A204.1 (cell line): ENCODE results near the gene KERA.

Experiments
- FAIRE-seq: peaks from 2 replicates; lab custom pipeline; 2012; peaks lifted over from hg19 to GRCh38; lab: Jason Lieb, UNC

The KERA gene

DNA sequence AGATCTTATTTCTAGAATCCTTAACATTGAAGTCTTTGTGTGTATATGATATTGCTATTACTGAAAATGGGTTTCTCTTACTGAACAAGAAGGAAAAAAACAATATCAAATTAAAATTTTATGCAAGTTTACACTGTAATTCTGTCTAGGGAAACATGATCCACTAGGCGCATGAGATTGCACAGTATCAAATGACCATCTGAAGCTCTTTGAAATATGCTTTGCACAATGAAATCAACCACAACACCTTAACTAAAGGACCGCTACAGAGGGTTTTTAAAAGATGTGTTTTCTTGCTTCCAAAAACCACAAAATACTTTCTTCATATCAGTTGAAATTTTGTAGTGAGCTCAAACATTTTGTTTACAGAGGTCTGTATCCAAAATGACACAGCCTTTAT is 15.1 kb upstream of the KERA start:
- no peak for FAIRE-seq

- no peak for FAIRE-seq
These were observed 13.1 kb upstream of the KERA start for GRCh38 chr12:91070936-91071335.

- no peak for FAIRE-seq
These were observed 7.6 kb upstream of the KERA start for GRCh38 chr12:91065396-91065795.

GRCh38 chr12:91064640-91065039 is 6.8 kb upstream of the KERA start:
- FAIRE-seq = no peak

- FAIRE-seq = no peak
These were observed 3.3 kb upstream of the KERA start for GRCh38 chr12:91061091-91061490.

GRCh38 chr12:91059211-91059610 is 1.4 kb upstream of the KERA start:
- FAIRE-seq = no peak

DNA sequence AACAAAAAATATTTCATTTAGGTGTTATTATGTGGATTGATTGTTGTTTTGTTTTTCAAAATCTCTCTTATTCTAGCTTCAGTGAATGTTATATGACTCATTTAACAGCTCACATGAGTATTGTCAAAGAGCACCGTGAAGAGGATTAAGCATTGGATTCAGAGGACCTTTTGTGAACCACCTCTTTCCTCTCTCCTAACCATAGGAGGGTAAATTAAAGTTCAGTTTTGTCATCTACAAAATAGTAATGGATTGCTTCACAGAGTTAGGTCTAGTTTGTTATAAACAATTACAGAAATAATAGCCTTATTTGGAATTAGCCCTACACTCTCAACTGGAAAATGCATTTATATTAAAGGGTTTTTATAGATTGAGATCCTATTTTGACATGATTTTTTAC is 962 bp upstream of the KERA start:
- FAIRE-seq = no peak

DNA sequence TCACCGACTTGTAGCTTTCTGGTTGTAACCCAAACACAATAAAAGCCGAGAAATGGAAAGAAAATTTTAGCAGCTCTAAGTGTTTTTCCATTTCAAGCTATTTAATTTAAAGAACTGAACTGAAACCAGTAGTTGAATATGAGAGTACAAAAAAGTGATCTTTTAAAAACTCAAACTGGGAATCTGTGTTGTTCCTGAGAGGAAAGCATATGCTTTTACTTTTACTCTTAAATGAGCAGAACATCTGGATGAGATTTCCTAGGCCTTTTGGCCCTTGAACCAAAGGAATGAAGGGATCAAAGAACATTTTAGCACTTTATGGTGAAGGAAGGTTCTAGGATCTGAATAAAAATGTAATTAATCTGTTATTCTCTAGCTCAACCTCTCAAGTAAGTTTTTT is 1.3 kb downstream of the KERA start:
- no peak for FAIRE-seq

GRCh38 chr12:91055976-91056375 is 1.8 kb downstream of the KERA start:
- FAIRE-seq = no peak

GRCh38 chr12:91053951-91054715 is 3.7 kb downstream of the KERA start:
- FAIRE-seq = no peak

DNA sequence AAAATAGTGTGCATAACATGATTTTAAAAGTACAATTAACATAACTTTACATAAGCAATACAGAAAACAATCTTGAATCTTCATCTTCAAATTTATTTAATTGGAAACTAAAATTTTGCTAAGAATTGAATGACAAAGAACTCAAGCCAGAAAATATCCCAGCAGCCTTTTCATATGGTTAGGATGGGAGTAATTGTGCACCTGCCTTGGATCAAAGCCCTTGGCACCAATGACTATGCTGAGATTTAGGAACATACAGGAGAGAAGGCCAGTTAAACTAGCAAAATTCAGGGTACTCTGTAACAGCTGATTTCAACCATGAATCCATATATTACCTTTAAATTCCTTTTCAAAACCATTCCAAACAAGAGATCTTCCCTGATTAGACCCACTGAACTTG is 5.8 kb downstream of the KERA start:
- no peak for FAIRE-seq

GRCh38 chr12:91044586-91044985 is 13.2 kb downstream of the KERA start:
- FAIRE-seq = no peak

DNA sequence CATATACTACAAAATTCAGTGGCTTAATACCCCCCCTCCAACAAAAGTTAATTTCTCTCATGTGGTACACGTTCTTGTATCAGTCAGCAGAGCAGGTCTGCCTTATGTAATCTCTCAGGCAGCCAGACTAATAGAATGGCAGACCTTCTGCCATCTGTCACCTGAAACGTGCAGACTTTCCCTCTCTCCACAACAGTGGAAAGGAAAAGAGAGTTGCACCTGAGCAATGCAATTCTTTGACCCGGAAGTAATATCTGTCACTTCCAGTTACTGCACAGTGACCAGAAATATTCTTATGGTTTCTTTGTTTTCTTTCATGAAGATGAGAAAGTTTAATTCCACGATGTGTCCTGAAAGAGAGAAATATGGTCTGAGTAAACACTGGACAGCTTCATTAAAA is 14.4 kb downstream of the KERA start:
- no peak for FAIRE-seq

DNA sequence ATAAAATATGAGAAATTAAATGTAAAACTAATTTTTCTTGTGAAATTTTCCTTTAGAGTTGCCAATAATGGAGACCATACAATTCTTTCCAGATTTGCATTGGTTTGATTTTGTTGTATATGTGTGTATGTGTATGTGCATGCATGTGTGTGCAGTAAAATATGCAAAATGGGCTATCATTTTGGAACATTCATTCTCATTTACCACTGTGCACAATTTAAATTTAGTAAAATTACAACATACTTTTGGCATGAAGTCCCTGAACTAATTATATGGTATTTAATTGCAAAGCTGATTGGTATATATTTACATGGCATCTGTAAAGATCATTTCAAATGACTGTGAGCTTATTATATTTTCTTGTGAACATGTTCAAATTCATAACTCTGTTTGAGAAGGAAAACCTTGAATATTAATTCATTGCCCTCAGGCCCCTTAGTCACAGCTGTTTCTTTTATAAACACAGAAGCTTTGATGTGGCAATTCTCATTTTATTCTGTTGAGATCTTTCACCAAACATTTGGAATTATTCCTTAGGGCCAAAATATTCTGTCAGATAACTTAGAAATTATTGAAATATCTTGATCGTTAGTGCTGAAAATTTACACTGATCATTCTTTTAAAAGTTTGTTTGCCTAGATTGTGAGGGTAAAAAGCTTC is 17.6 kb downstream of the KERA start:
- no peak for FAIRE-seq

- FAIRE-seq = no peak
These were observed 20.5 kb downstream of the KERA start for GRCh38 chr12:91037276-91037675.

GRCh38 chr12:91033251-91033650 is 24.6 kb downstream of the KERA start:
- FAIRE-seq = no peak

GRCh38 chr12:91023326-91024004 is 34.4 kb downstream of the KERA start:
- no peak for FAIRE-seq

DNA sequence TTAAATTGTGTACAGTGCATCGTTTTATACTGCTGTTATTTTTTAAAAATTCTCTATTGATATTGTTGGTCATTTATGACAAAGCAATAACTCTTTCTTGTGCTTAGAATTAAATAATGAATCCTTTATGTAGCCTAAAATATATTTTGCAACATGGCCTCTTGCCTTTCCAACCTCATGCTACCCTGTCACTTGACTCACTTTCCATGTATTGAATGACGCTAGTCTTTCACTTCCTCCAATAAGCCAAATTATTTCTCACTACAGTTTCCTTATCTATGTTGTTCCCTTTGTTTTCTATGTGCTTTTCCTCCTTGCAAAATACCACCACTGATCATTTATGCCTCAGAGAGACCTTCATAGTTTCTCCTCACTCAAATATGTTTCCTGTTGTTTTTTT is 36.7 kb downstream of the KERA start:
- FAIRE-seq = no peak

DNA sequence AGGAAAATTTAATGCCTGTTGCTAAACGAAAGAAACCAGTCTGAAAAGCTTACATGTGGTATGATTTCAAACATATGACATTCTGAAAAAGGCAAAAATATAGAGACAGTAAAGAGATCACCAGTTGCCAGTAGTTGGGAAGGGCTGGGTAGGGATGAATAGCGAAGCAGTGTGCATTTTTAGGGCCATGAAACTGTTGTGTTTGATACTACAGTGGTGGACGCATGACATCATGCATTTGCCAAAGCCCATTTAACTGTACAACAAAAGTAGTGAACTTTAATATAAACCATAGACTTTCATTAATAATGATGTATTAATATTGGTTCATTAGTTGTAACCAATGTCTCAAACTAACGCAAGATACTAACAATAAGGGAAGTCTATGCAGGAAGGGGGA is 38.4 kb downstream of the KERA start:
- no peak for FAIRE-seq

GRCh38 chr12:91017511-91018263 is 40.1 kb downstream of the KERA start:
- no peak for FAIRE-seq

GRCh38 chr12:91017043-91017442 is 40.8 kb downstream of the KERA start:
- no peak for FAIRE-seq

DNA sequence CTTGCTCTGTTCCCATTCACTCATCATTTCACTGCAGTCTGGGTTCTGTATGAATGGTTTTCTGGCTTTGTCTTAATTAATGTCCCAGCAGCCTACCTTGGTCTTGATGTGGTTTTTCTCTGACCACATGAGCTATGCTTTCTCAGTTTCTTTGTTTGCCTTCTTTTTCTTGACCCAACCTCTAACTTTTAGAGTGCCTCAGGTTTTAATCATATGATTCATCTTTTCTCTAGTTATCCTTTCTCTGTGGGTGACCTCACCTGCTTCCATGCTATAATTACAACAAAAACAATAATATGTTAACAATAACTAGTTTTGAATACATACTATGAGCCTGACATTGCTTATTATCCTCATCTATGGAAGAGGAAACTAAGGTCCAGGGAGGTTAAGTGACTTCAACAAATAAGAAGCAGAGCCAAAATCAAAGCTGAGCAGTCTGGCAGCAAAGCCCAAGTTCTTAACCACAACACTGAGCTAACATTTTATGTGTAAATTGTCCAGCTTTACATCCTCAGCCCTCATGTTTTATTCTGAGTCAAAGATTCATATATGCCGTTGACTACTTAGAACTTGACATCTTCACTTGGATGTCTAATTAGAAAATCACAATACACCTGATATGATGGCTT is 48.4 kb downstream of the KERA start:
- no peak for FAIRE-seq
